Transverse colon (tissue), 4 donors: ENCODE data around the gene KIF3A. TPM values are rescaled to one million over a fixed set of nuclear protein-coding genes. Genes with fewer than 3 reads are reported as not detected.

Experiments
- DNase-seq: peaks from one replicate; pipeline ENCODE4 v3.0.0-alpha.2; 2019
- H3K27ac ChIP-seq, 4 donors: fragments of 200-600 bp; sonication (generic); 2 replicates each; pipeline ENCODE4 v1.5.1; 2016 to 2018; ENCODE audit warnings: inconsistent platforms in 4 of 4
- H3K27me3 ChIP-seq: fragments of 200-600 bp; sonication (generic); 2 replicates; pipeline ENCODE4 v1.5.1; 2017; ENCODE audit warnings: inconsistent platforms
- H3K36me3 ChIP-seq, 4 donors: fragments of 200-600 bp; sonication (generic); 2 replicates each; pipeline ENCODE4 v1.5.1; 2017 to 2019; ENCODE audit warnings: inconsistent platforms in 4 of 4
- H3K4me1 ChIP-seq, 4 donors: fragments of 200-600 bp; sonication (generic); 2 replicates each; pipeline ENCODE4 v1.5.1; 2017 to 2020; ENCODE audit warnings: inconsistent platforms in 4 of 4
- H3K4me3 ChIP-seq, 4 donors: fragments of 200-600 bp; sonication (generic); 1 replicate in 1 of 4; 2 replicates in 3 of 4; pipeline versions ENCODE4 v1.5.1 to v1.6.1; 2017 to 2019; ENCODE audit warnings: inconsistent platforms in 4 of 4
- H3K9me3 ChIP-seq, 2 donors: fragments of 200-600 bp; sonication (generic); 2 replicates each; pipeline ENCODE4 v1.5.1; 2017 to 2019; ENCODE audit warnings: inconsistent platforms in 2 of 2
- EP300 ChIP-seq: sonication (generic); formaldehyde crosslinking; IDR thresholded peaks from one replicate; pipeline ENCODE4 v1.6.1; 2017; ENCODE audit warnings: antibody characterized with exemption, low read depth
- POLR2A ChIP-seq: fragments of 450-650 bp; IDR thresholded peaks from one replicate; pipeline ENCODE4 v1.6.1; 2016; ENCODE audit warnings: antibody characterized with exemption, mild to moderate bottlenecking, moderate library complexity
- POLR2AphosphoS5 ChIP-seq, 3 donors: sonication (generic); formaldehyde crosslinking; IDR thresholded peaks; one replicate each; pipeline ENCODE4 v1.6.1; 2016; ENCODE audit warnings: antibody characterized with exemption in 3 of 3
- WGBS, 2 donors: methylation state at CpG; one replicate each; pipeline ENCODE4 v1.1.5; 2018; ENCODE audit warnings: low coverage in 1 of 2; 5-methylcytosine and 5-hydroxymethylcytosine counted together
- in situ Hi-C, 4 donors: fragments of 200-750 bp; cut with MboI; loops; one replicate each; pipeline versions ENCODE4 v1.15.0 to v1.15.1; 2017; ENCODE audit warnings: low sequenced_read_pairs in 3 of 4, low pct_ligation_motif_present in 1 of 4, low pct_unique_long_range_greater_than_20kb in 1 of 4
- intact Hi-C: fragments of 100-400 bp; cut with DNase I; formaldehyde crosslinking; loops from one replicate; pipeline ENCODE4 v1.15.1; 2023; ENCODE audit warnings: low total_unique reads
- total RNA-seq, 4 donors: library from RNA; depleted of rRNA; stranded (reverse); fragments of >200 nt; gene quantifications; one replicate each; pipeline ENCODE4 v1.1.0, GENCODE V29; 2016
- TF ChIP-seq, protein P1 (sequence below), 5 experiments: fragments of 200-600 bp in 3 of 5; fragments of 450-650 bp in 2 of 5; sonication (generic) in 3 of 5; IDR thresholded peaks; 1 replicate in 2 of 5; 2 replicates in 3 of 5; pipeline ENCODE4 v1.5.1; 2016 to 2017; ENCODE audit warnings: antibody characterized with exemption in 5 of 5, inconsistent platforms in 3 of 5, mild to moderate bottlenecking in 2 of 5, moderate library complexity in 1 of 5

Gene KIF3A
- total RNA-seq, 4 donors from 2014 or later = 1.9 to 7.0 (median 2.8) TPM

- H3K9me3 ChIP-seq = no peaks in the 10 kb centered on the region
- 91% methylated on average over 14 of the region's 14 CpGs; no CpG with 5 or more reads in 1 of the 2 donors for WGBS, 2 donors
- H3K4me1 ChIP-seq = peaks cover 0 to 11% (median 7%) of the 10 kb centered on the region in 4 donors
- TF ChIP-seq POLR2A (no peak), EP300 (no peak), POLR2AphosphoS5 (IDR thresholded peaks at IDR 0.05) (no peak)
- TF ChIP-seq, protein P1, sequence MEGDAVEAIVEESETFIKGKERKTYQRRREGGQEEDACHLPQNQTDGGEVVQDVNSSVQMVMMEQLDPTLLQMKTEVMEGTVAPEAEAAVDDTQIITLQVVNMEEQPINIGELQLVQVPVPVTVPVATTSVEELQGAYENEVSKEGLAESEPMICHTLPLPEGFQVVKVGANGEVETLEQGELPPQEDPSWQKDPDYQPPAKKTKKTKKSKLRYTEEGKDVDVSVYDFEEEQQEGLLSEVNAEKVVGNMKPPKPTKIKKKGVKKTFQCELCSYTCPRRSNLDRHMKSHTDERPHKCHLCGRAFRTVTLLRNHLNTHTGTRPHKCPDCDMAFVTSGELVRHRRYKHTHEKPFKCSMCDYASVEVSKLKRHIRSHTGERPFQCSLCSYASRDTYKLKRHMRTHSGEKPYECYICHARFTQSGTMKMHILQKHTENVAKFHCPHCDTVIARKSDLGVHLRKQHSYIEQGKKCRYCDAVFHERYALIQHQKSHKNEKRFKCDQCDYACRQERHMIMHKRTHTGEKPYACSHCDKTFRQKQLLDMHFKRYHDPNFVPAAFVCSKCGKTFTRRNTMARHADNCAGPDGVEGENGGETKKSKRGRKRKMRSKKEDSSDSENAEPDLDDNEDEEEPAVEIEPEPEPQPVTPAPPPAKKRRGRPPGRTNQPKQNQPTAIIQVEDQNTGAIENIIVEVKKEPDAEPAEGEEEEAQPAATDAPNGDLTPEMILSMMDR (IDR thresholded peaks at IDR 0.05) = no peak
- H3K27me3 ChIP-seq = no peaks in the 10 kb centered on the region
- DNase-seq = peak; percentile 4
- in situ Hi-C loops (no loop called here), intact Hi-C loops (no loop called here)
- H3K4me3 ChIP-seq = no peak overlapping the region
- peaks cover 0 to 9% (median 4%) of the 10 kb centered on the region in 4 donors for H3K36me3 ChIP-seq
- H3K27ac ChIP-seq = no peak overlapping the region
Observed at GRCh38 chr5:132766020-132766805, 28.9 kb upstream of the KIF3A start.

GRCh38 chr5:132765311-132766019 is 28.1 kb upstream of the KIF3A start:
- H3K27ac ChIP-seq = no peak overlapping the region
- in situ Hi-C loops = no loop called here
- no peaks in the 10 kb centered on the region for H3K9me3 ChIP-seq
- TF ChIP-seq EP300 (no peak), POLR2A (no peak), POLR2AphosphoS5 (IDR thresholded peaks at IDR 0.05) (no peak)
- TF ChIP-seq, protein P1 (IDR thresholded peaks at IDR 0.05) = no peak
- peaks cover 0 to 9% (median 4%) of the 10 kb centered on the region in 4 donors for H3K36me3 ChIP-seq
- H3K4me1 ChIP-seq = peaks cover 0 to 7% (median 5%) of the 10 kb centered on the region in 4 donors
- H3K27me3 ChIP-seq = no peaks in the 10 kb centered on the region
- 74% methylated on average over 12 of the region's 12 CpGs; no CpG with 5 or more reads in 1 of the 2 donors for WGBS, 2 donors
- intact Hi-C loops = no loop called here
- peak; percentile 6 for DNase-seq
- no peak overlapping the region for H3K4me3 ChIP-seq

GRCh38 chr5:132764671-132765238 is 27.4 kb upstream of the KIF3A start:
- Histone ChIP-seq H3K27ac (no peak overlapping the region), H3K36me3 (peaks cover 0 to 9% (median 4%) of the 10 kb centered on the region in 4 donors), H3K9me3 (no peaks in the 10 kb centered on the region), H3K27me3 (no peaks in the 10 kb centered on the region), H3K4me3 (no peak overlapping the region), H3K4me1 (peaks cover 0 to 7% (median 5%) of the 10 kb centered on the region in 4 donors)
- in situ Hi-C loops = no loop called here
- DNase-seq = peak; percentile 5
- TF ChIP-seq POLR2AphosphoS5 (IDR thresholded peaks at IDR 0.05) (no peak), EP300 (no peak), POLR2A (no peak)
- TF ChIP-seq, protein P1 (IDR thresholded peaks at IDR 0.05) = no peak
- WGBS, 2 donors = 57 to 87% methylated on average over 3 to 7 of the region's 7 CpGs
- intact Hi-C loops = no loop called here

GRCh38 chr5:132764051-132764450 is 26.7 kb upstream of the KIF3A start:
- Histone ChIP-seq H3K4me1 (peaks cover 0 to 7% (median 5%) of the 10 kb centered on the region in 4 donors), H3K4me3 (no peak overlapping the region), H3K27me3 (no peaks in the 10 kb centered on the region), H3K36me3 (peaks cover 0 to 9% (median 4%) of the 10 kb centered on the region in 4 donors), H3K9me3 (no peaks in the 10 kb centered on the region), H3K27ac (no peak overlapping the region)
- intact Hi-C loops (no loop called here), in situ Hi-C loops (no loop called here)
- peak; percentile 3 for DNase-seq
- WGBS, 2 donors = 96% methylated on average over 10 of the region's 10 CpGs; no CpG with 5 or more reads in 1 of the 2 donors
- TF ChIP-seq POLR2AphosphoS5 (IDR thresholded peaks at IDR 0.05) = no peak
- no peak for TF ChIP-seq EP300
- TF ChIP-seq, protein P1 (IDR thresholded peaks at IDR 0.05) = no peak
- no peak for TF ChIP-seq POLR2A
